GM12874 (cell line): ENCODE measurements around the gene GALNT3.

Source experiments
- CTCF ChIP-seq: IDR thresholded peaks from 2 replicates; pipeline ENCODE4 v1.5.1; 2011; ENCODE audit warnings: low read depth, mild to moderate bottlenecking, control low read depth, low read length, moderate library complexity; ENCODE audit not compliant: insufficient read depth

The GALNT3 gene

GRCh38 chr2:165779706-165780105, 14.3 kb downstream of the GALNT3 start:
- TF ChIP-seq CTCF, result no peak

- peak; percentile 37; the same call in 1 of the 2 replicates for TF ChIP-seq CTCF
These were observed 15.2 kb downstream of the GALNT3 start for GRCh38 chr2:165778653-165779451.

- no peak for TF ChIP-seq CTCF
These were observed 15.9 kb downstream of the GALNT3 start for GRCh38 chr2:165778187-165778556.

GRCh38 chr2:165777522-165778186, 16.4 kb downstream of the GALNT3 start:
- TF ChIP-seq CTCF, result no peak

- no peak for TF ChIP-seq CTCF
These were observed 17.3 kb downstream of the GALNT3 start for GRCh38 chr2:165776796-165777195.

- TF ChIP-seq CTCF, result no peak
These were observed 18.0 kb downstream of the GALNT3 start for GRCh38 chr2:165776013-165776412.

- no peak for TF ChIP-seq CTCF
These were observed 20.4 kb downstream of the GALNT3 start for GRCh38 chr2:165773684-165774083.
